Kidney (tissue), 14 donors: ENCODE data around the gene SNCAIP. TPM values are rescaled to one million over a fixed set of nuclear protein-coding genes. Genes with fewer than 3 reads are reported as not detected.

Experiments used
- DNase-seq, 5 donors: peaks; one replicate each; pipeline ENCODE4 v3.0.0-alpha.2; 2013 to 2020
- FAIRE-seq: peaks from 2 replicates; lab custom pipeline; 2012; peaks lifted over from hg19 to GRCh38; lab: Jason Lieb, UNC
- H3K27ac ChIP-seq, 2 donors: one replicate each; pipeline ENCODE4 v1.7.0; 2013; ENCODE audit warnings: low read depth in 2 of 2, low read length in 2 of 2, inconsistent platforms in 1 of 2
- H3K27me3 ChIP-seq: one replicate; pipeline ENCODE4 v1.7.1; 2013; ENCODE audit warnings: low read length, inconsistent platforms; ENCODE audit not compliant: control insufficient read depth, insufficient read depth
- H3K36me3 ChIP-seq, 3 donors: one replicate each; pipeline versions ENCODE4 v1.7.0 to v1.7.1; 2013; ENCODE audit warnings: low read length in 3 of 3, control low read depth in 1 of 3, inconsistent platforms in 1 of 3; ENCODE audit not compliant: insufficient read depth in 3 of 3, control insufficient read depth in 2 of 3
- H3K4me1 ChIP-seq, 3 donors: one replicate each; pipeline versions ENCODE4 v1.7.0 to v1.7.1; 2013; ENCODE audit warnings: low read length in 3 of 3, inconsistent platforms in 1 of 3, low read depth in 1 of 3; ENCODE audit not compliant: control insufficient read depth in 2 of 3, insufficient read depth in 2 of 3
- H3K4me3 ChIP-seq, 3 donors: one replicate each; pipeline versions ENCODE4 v1.7.0 to v1.8.1; 2013; ENCODE audit warnings: low read length in 3 of 3, control low read depth in 1 of 3, inconsistent platforms in 1 of 3
- H3K9ac ChIP-seq, 3 donors: one replicate each; pipeline versions ENCODE4 v1.7.0 to v1.7.1; 2013; ENCODE audit warnings: low read length in 3 of 3, control low read depth in 1 of 3, inconsistent platforms in 1 of 3
- H3K9me3 ChIP-seq, 3 donors: one replicate each; pipeline versions ENCODE4 v1.7.0 to v1.7.1; 2013; ENCODE audit warnings: low read length in 3 of 3, control low read depth in 1 of 3, inconsistent platforms in 1 of 3; ENCODE audit not compliant: control insufficient read depth in 2 of 3, insufficient read depth in 1 of 3
- CTCF ChIP-seq: IDR thresholded peaks from 3 replicates; pipeline ENCODE4 v1.5.1; 2012; ENCODE audit warnings: mild to moderate bottlenecking, moderate library complexity, borderline replicate concordance; ENCODE audit not compliant: insufficient read depth; ENCODE audit errors: extremely low read depth
- intact Hi-C: fragments of 100-400 bp; cut with DNase I; formaldehyde crosslinking; loops from one replicate; pipeline ENCODE4 v1.11.1; 2022
- polyA plus RNA-seq: library from polyadenylated mRNA; stranded (reverse); fragments of 350-450 nt; fragmentation: Illumina TruSeq; extraction: RNeasy Lipid Tissue Mini Kit (QIAGEN cat#74804); gene quantifications from one replicate; pipeline ENCODE4 v1.2.3, GENCODE V29; 2014; ENCODE audit warnings: low read depth, low replicate concordance; ENCODE audit not compliant: insufficient read depth
- total RNA-seq: library from RNA; stranded (reverse); fragmentation: NEBNext Ultra II Directional; extraction: Animal tissue kit (Norgen Biotek cat#: 25700); gene quantifications from one replicate; pipeline ENCODE4 v1.2.1, GENCODE V29; 2021
- donor health status: control.
- donor health status: control.
- donor health status: control.
- donor health status: control.
- donor health status: control.
- donor health status: DM: yes; HTN: yes; CAD: no.
- donor health status: Normal renal cell carcinoma (clear cell type).

SNCAIP gene
- total and polyA plus RNA-seq, 2 donors from 2014 or later, result 0.82 to 7.8 TPM

- no peak overlapping the region for H3K27ac ChIP-seq
- no peak for DNase-seq
- H3K9me3 ChIP-seq, result no peaks in the 10 kb centered on the region
- H3K4me3 ChIP-seq, result no peak overlapping the region
- no peak for FAIRE-seq
- no peaks in the 10 kb centered on the region for H3K27me3 ChIP-seq
- TF ChIP-seq CTCF, result no peak
- intact Hi-C loops, result no loop called here
- H3K9ac ChIP-seq, result no peak overlapping the region
- no peaks in the 10 kb centered on the region for H3K36me3 ChIP-seq
- H3K4me1 ChIP-seq, result no peaks in the 10 kb centered on the region
Observed at GRCh38 chr5:122434205-122434970, 122.4 kb downstream of the SNCAIP start.

- Histone ChIP-seq H3K9me3 (no peaks in the 10 kb centered on the region), H3K27me3 (no peaks in the 10 kb centered on the region), H3K36me3 (no peaks in the 10 kb centered on the region), H3K4me1 (no peaks in the 10 kb centered on the region), H3K4me3 (no peak overlapping the region), H3K9ac (no peak overlapping the region), H3K27ac (no peak overlapping the region)
- FAIRE-seq (no peak), DNase-seq (no peak)
- intact Hi-C loops, result no loop called here
- TF ChIP-seq CTCF, result no peak
Observed at GRCh38 chr5:122435234-122435633, 123.2 kb downstream of the SNCAIP start.

- H3K36me3 ChIP-seq, result no peaks in the 10 kb centered on the region
- no peak overlapping the region for H3K4me3 ChIP-seq
- no peak for TF ChIP-seq CTCF
- H3K27ac ChIP-seq, result no peak overlapping the region
- no peaks in the 10 kb centered on the region for H3K27me3 ChIP-seq
- no peak overlapping the region for H3K9ac ChIP-seq
- intact Hi-C loops, result no loop called here
- DNase-seq, result no peak
- H3K4me1 ChIP-seq, result no peaks in the 10 kb centered on the region
- H3K9me3 ChIP-seq, result no peaks in the 10 kb centered on the region
- no peak for FAIRE-seq
Observed at GRCh38 chr5:122435761-122436160, 123.7 kb downstream of the SNCAIP start.
